22Rv1 (cell line): ENCODE results near the gene PRR7.

Experiments
- H3K27ac ChIP-seq: fragments of 450-650 bp; 2 replicates; pipeline ENCODE4 v1.5.1; 2017
- ZFX ChIP-seq: fragments of 450-650 bp; IDR thresholded peaks from 2 replicates; pipeline ENCODE4 v1.6.1; 2017; ENCODE audit warnings: antibody characterized with exemption, borderline replicate concordance
- TF ChIP-seq, protein P1 (sequence below): fragments of 450-650 bp; IDR thresholded peaks from 2 replicates; pipeline ENCODE4 v1.5.1; 2017; ENCODE audit warnings: mild to moderate bottlenecking

PRR7 gene

DNA sequence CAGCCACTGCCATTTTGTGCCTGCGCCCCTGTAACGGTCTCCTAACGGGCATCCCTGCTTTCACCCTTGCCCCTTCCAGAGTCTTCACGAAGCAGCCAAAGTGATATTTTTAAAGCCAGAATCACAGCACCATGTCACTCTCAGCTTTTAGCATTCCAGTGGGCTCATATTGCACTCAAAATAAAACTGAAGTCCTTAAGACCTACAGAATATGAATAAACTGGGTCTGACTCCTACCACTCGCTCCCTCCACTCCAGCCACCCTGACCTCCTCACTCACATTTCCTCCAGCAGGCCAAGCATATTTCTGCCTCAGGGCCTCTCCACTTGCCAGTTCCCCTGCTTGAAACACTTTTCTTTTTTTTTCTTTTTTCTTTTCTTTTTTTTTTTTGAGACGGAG lies 53.2 kb downstream of the PRR7 start:
- no peak for TF ChIP-seq ZFX
- TF ChIP-seq, protein P1, sequence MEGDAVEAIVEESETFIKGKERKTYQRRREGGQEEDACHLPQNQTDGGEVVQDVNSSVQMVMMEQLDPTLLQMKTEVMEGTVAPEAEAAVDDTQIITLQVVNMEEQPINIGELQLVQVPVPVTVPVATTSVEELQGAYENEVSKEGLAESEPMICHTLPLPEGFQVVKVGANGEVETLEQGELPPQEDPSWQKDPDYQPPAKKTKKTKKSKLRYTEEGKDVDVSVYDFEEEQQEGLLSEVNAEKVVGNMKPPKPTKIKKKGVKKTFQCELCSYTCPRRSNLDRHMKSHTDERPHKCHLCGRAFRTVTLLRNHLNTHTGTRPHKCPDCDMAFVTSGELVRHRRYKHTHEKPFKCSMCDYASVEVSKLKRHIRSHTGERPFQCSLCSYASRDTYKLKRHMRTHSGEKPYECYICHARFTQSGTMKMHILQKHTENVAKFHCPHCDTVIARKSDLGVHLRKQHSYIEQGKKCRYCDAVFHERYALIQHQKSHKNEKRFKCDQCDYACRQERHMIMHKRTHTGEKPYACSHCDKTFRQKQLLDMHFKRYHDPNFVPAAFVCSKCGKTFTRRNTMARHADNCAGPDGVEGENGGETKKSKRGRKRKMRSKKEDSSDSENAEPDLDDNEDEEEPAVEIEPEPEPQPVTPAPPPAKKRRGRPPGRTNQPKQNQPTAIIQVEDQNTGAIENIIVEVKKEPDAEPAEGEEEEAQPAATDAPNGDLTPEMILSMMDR: no peak
- H3K27ac ChIP-seq: no peak overlapping the region

DNA sequence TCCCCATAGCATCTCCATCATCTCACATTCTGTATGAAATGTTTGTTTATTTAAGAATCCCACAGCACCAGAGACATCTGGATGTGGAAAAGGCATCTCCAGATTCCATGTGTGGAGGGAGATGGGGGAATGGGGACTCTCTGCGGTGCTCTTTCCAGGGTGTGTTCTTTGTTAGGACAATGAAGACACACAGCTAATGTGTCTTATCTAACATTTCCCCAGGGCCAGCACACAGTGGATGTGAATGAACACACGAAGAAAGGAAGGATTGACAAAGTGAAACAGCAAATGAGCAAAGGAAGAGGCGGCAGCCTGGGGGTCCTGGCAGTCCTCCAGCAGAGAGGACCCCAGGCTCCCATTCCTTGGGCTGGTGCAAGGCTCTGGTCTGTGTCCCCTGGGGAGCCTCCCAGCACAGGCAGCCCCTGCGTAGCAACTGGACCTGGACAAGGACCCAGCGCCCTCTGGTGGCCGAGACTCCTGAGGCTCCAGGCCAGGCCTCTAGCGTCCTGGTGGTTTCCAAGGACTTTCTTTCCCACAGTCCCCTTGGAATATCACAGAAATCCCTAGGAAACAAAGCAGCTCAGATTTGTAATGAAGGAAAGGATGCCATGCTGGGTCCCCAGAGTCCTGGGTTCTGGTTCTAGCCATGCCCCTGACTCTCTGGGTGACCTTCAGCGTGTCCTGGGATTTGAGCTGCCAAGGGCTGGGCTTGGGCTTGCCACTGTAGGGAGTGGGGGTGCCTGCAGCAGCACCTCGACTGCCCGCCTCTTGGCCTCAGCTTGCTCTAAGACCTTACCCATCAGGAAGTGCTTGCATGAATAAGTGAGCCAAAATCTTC lies 54.3 kb downstream of the PRR7 start:
- TF ChIP-seq, protein P1: peak; percentile 96
- no peak for TF ChIP-seq ZFX
- no peak overlapping the region for H3K27ac ChIP-seq

DNA sequence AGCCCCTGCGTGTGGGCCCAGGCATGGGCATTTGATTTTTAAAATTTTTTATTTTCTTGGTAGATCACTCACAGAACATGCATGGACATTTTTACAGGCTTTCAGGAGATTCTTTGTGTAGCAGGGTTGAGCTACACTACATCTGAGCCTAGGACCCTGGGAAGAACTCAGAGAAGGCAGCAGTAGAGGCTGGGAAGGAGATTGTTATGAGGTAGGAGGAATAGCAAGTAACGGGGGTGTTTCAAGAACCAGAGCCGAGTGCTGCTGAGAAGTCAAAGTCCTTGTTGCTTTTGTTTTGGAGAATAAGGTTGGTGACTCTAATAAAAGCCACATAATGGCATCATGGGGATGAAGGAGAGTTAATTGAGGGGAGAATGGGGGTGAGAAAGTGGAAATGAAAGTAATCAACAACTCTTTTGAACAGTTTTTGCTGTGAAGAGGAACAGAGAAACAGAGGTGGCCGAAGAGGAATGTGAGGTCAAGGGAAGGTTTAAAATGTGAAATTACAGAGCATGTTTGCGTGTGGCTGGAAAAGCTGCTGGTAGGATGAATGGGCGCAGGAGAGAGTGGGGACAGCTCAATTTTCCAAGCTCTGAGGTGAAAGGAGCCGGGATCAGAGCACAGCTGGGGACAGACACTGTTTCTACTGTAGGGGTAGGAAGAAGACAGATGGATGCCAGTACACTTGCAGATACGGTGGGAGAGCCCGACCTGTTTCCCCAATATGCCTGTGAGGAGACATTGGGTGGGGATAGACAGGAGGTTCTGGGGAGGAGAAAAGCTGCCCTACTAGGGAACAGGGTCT lies 55.5 kb downstream of the PRR7 start:
- no peak overlapping the region for H3K27ac ChIP-seq
- no peak for TF ChIP-seq ZFX
- TF ChIP-seq, protein P1: no peak

DNA sequence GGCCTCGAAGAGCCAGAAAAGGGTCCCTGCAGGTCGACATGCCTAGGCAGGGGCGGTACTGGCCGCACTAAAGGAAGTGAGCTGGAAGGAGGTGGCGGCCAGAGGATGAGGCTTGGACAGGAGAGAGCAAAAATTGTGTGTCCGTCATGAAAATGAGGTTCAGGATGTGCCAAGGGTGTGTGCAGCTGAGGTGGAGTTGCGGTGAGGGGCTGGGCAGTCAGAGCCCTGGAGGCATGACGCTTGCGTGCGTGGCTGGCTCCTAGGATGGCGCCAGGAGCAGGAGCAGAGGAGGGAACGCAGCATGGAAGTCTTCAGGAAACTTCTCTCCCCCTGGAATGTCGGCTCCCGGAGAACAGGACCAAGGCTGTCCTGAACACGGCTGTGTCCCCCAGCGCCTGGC lies 56.3 kb downstream of the PRR7 start:
- TF ChIP-seq ZFX: no peak
- TF ChIP-seq, protein P1: no peak
- H3K27ac ChIP-seq: no peak overlapping the region

DNA sequence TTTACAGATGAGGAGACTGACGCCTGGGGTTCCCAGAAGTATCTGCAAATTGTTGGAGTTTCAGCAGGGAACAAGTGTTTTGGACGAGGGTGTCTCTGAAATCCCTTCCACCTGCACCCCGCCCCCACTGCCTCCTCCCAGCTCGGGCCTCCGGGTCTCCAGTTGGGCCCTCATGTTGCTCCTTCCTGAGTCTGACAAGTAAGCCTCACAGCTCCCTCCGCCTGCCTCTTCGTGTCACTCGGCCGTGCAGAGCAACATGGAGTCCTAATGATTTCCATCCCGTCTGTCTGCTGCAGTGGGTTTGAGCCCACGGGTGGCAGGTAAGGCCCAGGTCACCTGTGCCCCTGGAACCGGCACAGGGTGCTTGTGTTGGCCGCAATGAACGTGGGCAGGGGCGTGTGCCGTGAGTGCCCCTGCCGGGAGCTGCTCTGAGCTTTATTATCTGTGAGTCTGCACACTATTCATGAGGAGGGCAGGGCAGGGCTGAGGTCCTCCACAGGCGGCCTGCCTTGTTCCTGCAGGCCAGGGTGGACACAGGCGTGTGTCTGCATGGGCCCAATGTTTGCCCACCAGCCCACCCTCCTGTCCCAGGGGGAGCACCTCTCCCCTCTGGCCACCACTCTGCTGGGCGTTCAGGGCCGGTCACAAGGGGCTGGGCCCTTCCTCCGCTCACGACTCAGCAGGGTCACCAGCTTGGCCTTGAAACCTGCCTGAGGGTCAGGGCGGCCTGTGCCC lies 56.9 kb downstream of the PRR7 start:
- TF ChIP-seq, protein P1: no peak
- TF ChIP-seq ZFX: no peak
- no peak overlapping the region for H3K27ac ChIP-seq

DNA sequence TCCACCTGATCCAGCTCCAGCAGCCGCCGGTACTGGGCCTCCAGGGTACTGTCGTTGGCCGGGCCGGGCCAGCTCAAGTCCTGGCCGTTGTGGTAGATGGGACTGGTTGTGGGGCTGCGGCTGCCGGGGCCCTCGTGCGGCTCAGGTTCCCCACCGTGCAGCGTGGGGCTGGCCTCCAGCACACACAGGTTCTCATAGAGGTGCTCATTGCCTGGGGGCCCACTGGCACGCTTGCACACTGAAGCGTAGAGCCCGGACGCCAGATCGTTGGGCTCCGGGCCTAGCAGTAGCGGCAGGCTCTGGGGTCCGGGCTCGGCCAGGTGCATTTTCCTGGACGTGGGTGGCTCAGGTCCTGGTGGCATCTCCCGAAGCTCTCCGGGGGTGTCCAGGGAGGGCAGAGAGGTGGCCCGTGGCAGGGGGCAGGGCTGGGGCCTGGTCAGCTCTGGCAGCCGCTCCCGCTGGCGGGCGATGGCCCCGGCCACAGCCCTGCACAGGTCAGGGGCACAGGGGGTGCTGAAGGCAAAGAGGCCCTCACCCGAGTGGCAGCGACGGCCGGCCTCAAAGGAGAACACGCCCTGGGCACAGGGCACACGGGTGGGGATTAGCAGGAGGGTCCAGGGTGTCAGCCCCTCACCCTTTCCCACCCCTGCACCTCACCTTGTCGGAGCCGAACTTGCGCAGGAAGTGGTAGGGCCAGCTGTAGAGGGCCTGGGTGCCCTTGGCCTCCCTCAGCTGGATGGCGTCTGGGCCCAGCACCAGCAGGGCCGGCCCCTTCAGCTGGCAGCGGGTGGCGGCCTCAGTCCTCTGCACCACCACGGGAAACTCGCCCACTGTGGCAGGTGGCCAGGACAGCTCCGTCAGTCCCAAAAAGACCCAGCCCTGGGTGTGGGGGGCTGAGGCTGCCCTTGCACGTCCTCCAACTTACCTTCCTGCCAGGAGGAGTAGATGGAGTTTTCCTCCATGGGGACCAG lies 57.8 kb downstream of the PRR7 start:
- TF ChIP-seq, protein P1: no peak
- TF ChIP-seq ZFX: no peak
- no peak overlapping the region for H3K27ac ChIP-seq
